Neuronal stem cell (in vitro differentiated cells): Measurements from ENCODE around the gene PLEKHH3.
A peak's percentile ranks its signal among the peaks of the same experiment; 100 is the strongest.
"Not testable (repeated sequence)": the region's sequence is repeated elsewhere in the genome, so short reads cannot be mapped to it uniquely, and the experiment has no call there.

Source experiments
- DNase-seq: peaks from one replicate; pipeline ENCODE4 v3.0.0-alpha.2; 2013; ENCODE audit warnings: low spot score
- H2AFZ ChIP-seq: one replicate; pipeline ENCODE4 v1.6.1; 2013; ENCODE audit warnings: mild to moderate bottlenecking, low read length, inconsistent platforms
- H2AK5ac ChIP-seq: 2 replicates; pipeline ENCODE4 v1.6.1; 2013; ENCODE audit warnings: low read depth, mild to moderate bottlenecking, inconsistent platforms, low read length, moderate library complexity, mixed read lengths
- H2BK120ac ChIP-seq: 2 replicates; pipeline ENCODE4 v1.6.1; 2013; ENCODE audit warnings: low read depth, mild to moderate bottlenecking, inconsistent platforms, low read length, moderate library complexity, mixed read lengths
- H2BK12ac ChIP-seq: one replicate; pipeline ENCODE4 v1.6.1; 2013; ENCODE audit warnings: low read length, inconsistent platforms
- H2BK15ac ChIP-seq: 2 replicates; pipeline ENCODE4 v1.6.1; 2013; ENCODE audit warnings: mild to moderate bottlenecking, low read length, inconsistent platforms, mixed read lengths
- H2BK5ac ChIP-seq: one replicate; pipeline ENCODE4 v1.6.1; 2013; ENCODE audit warnings: inconsistent platforms, mild to moderate bottlenecking, low read length, moderate library complexity
- H3K14ac ChIP-seq: one replicate; pipeline ENCODE4 v1.6.1; 2013; ENCODE audit warnings: low read length, inconsistent platforms
- H3K18ac ChIP-seq: 2 replicates; pipeline ENCODE4 v1.6.1; 2013; ENCODE audit warnings: low read length, inconsistent platforms
- H3K23ac ChIP-seq: 2 replicates; pipeline ENCODE4 v1.6.1; 2013; ENCODE audit warnings: low read depth, mild to moderate bottlenecking, mixed read lengths, low read length, inconsistent platforms; ENCODE audit not compliant: poor library complexity
- H3K27ac ChIP-seq: replicated peaks from 3 replicates; pipeline ENCODE4 v1.5.1; 2013; ENCODE audit warnings: low read length, inconsistent platforms
- H3K27me3 ChIP-seq, 3 experiments: 2 replicates each; pipeline ENCODE4 v1.6.1; 2013; ENCODE audit warnings: low read length in 3 of 3, mild to moderate bottlenecking in 2 of 3, inconsistent platforms in 1 of 3, low read depth in 1 of 3, mixed read lengths in 1 of 3, moderate library complexity in 1 of 3; ENCODE audit not compliant: control insufficient read depth in 3 of 3, insufficient read depth in 3 of 3
- H3K36me3 ChIP-seq, 2 donors: replicated peaks in 1 of 2; 2 replicates each; pipeline ENCODE4 v1.6.1; 2013; ENCODE audit warnings: low read length in 2 of 2; ENCODE audit not compliant: control insufficient read depth in 2 of 2, insufficient read depth in 2 of 2
- H3K4ac ChIP-seq: 2 replicates; pipeline ENCODE4 v1.6.1; 2013; ENCODE audit warnings: inconsistent platforms, mild to moderate bottlenecking, low read length, moderate library complexity
- H3K4me1 ChIP-seq, 2 donors: 1 replicate in 1 of 2; 2 replicates in 1 of 2; pipeline ENCODE4 v1.6.1; 2013; ENCODE audit warnings: low read length in 2 of 2, low read depth in 1 of 2; ENCODE audit not compliant: control insufficient read depth in 2 of 2, insufficient read depth in 1 of 2
- H3K4me2 ChIP-seq: one replicate; pipeline ENCODE4 v1.6.1; 2013; ENCODE audit warnings: mild to moderate bottlenecking, low read length, inconsistent platforms; ENCODE audit not compliant: insufficient read depth, poor library complexity, severe bottlenecking
- H3K4me3 ChIP-seq, 2 donors: 2 replicates each; pipeline ENCODE4 v1.5.1; 2013; ENCODE audit warnings: low read length in 2 of 2, mild to moderate bottlenecking in 2 of 2, inconsistent platforms in 1 of 2, moderate library complexity in 1 of 2
- H3K79me1 ChIP-seq: one replicate; pipeline ENCODE4 v1.6.1; 2013; ENCODE audit warnings: low read depth, mild to moderate bottlenecking, inconsistent platforms, low read length, moderate library complexity
- H3K9ac ChIP-seq: one replicate; pipeline ENCODE4 v1.6.1; 2013; ENCODE audit warnings: mild to moderate bottlenecking, low read depth, low read length, inconsistent platforms; ENCODE audit not compliant: poor library complexity
- H3K9me3 ChIP-seq, 2 donors: replicated peaks in 1 of 2; 2 replicates each; pipeline versions ENCODE3 to v1.6.1; 2013; ENCODE audit warnings: low read length in 2 of 2, mild to moderate bottlenecking in 2 of 2, inconsistent platforms in 1 of 2, low read depth in 1 of 2, mixed read lengths in 1 of 2, moderate library complexity in 1 of 2; ENCODE audit not compliant: control insufficient read depth in 2 of 2, insufficient read depth in 1 of 2
- H4K8ac ChIP-seq: one replicate; pipeline ENCODE4 v1.6.1; 2013; ENCODE audit warnings: low read depth, mild to moderate bottlenecking, inconsistent platforms, low read length, moderate library complexity
- H4K91ac ChIP-seq: one replicate; pipeline ENCODE4 v1.6.1; 2013; ENCODE audit warnings: low read length, low read depth, mild to moderate bottlenecking, inconsistent platforms; ENCODE audit not compliant: poor library complexity
- WGBS, 2 donors: extraction: QIAGEN DNeasy Blood & Tissue Kit; methylation state at CpG; one replicate each; pipeline ENCODE4 v1.1.7; 2013; ENCODE audit warnings: missing lambda C conversion rate in 2 of 2, mixed read lengths in 1 of 2; ENCODE audit not compliant: insufficient read length in 2 of 2, insufficient replicate concordance in 1 of 2; ENCODE audit errors: extremely low coverage in 2 of 2; 5-methylcytosine and 5-hydroxymethylcytosine counted together

PLEKHH3 gene

GRCh38 chr17:42632949-42633444 is 43.8 kb downstream of the PLEKHH3 start:
- no peak overlapping the region for H2BK120ac ChIP-seq
- no peak overlapping the region for H3K23ac ChIP-seq
- no peak overlapping the region for H2BK5ac ChIP-seq
- no peak overlapping the region for H2AFZ ChIP-seq
- DNase-seq, result no peak
- no peaks in the 10 kb centered on the region for H3K79me1 ChIP-seq
- H2BK15ac ChIP-seq, result no peak overlapping the region
- WGBS, 2 donors, result no CpG with 5 or more reads among the region's 9 CpGs
- H3K14ac ChIP-seq, result no peak overlapping the region
- no peak overlapping the region for H2BK12ac ChIP-seq
- no peak overlapping the region for H3K4me3 ChIP-seq
- H3K9ac ChIP-seq, result no peak overlapping the region
- H3K4me2 ChIP-seq, result no peak overlapping the region
- no peaks in the 10 kb centered on the region for H3K4me1 ChIP-seq
- H3K18ac ChIP-seq, result no peak overlapping the region
- no peak overlapping the region for H2AK5ac ChIP-seq
- no peaks in the 10 kb centered on the region for H3K27me3 ChIP-seq
- H3K4ac ChIP-seq, result no peak overlapping the region
- no peaks in the 10 kb centered on the region for H3K36me3 ChIP-seq
- no peak overlapping the region for H4K91ac ChIP-seq
- no peaks in the 10 kb centered on the region for H3K9me3 ChIP-seq
- H4K8ac ChIP-seq, result no peak overlapping the region
- H3K27ac ChIP-seq, result no peak overlapping the region

- Histone ChIP-seq H3K4ac (no peak overlapping the region), H2AFZ (no peak overlapping the region), H3K23ac (no peak overlapping the region), H3K36me3 (no peaks in the 10 kb centered on the region), H3K4me2 (no peak overlapping the region), H4K8ac (no peak overlapping the region), H2BK5ac (no peak overlapping the region), H3K9ac (no peak overlapping the region), H3K79me1 (no peaks in the 10 kb centered on the region), H3K18ac (no peak overlapping the region), H2BK120ac (no peak overlapping the region), H3K27me3 (no peaks in the 10 kb centered on the region), H2BK15ac (no peak overlapping the region), H3K14ac (no peak overlapping the region), H3K27ac (no peak overlapping the region), H3K4me1 (no peaks in the 10 kb centered on the region), H2AK5ac (no peak overlapping the region), H3K9me3 (no peaks in the 10 kb centered on the region), H4K91ac (no peak overlapping the region), H2BK12ac (no peak overlapping the region), H3K4me3 (no peak overlapping the region)
- DNase-seq, result no peak
- no CpG with 5 or more reads among the region's 3 CpGs for WGBS, 2 donors
Measured at GRCh38 chr17:42629411-42630009, 47.3 kb downstream of the PLEKHH3 start.

DNA sequence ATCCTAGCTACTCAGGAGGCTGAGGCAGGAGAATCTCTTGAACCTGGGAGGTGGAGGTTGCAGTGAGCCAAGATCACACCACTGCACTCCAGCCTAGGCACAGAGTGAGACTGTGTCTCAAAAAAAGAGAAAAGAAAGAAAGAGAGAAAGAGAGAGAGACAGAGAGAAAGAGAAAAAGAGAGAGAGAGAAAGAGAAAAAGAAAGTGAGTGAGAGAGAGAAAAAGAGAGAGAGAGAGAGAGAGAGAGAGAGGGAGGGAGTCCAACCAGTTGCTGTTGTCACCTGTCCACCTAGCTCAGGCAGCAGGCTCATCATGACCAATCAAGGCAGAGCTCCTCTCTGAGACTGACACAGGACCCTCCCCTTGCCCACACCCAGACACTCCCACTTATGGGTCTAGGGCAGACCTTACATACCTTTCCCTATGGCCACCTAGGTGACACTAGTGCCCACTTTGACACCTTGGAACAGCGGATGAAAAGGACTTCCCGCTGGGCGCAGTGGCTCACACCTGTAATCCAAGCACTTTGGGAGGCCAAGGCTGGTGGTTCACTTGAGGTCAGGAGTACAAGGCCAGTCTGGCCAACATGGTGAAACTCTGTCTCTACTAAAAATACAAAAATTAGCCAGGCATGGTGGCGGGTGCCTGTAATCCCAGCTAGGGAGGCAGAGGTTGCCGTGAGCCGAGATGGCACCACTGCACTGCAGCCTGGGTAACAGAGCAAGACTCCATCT is 49.6 kb downstream of the PLEKHH3 start:
- not testable (repeated sequence) for DNase-seq, H3K79me1 ChIP-seq, H2BK120ac ChIP-seq, H3K23ac ChIP-seq, H2BK5ac ChIP-seq, H3K9ac ChIP-seq, H3K36me3 ChIP-seq, H2BK12ac ChIP-seq, H3K14ac ChIP-seq, H2AFZ ChIP-seq, H2BK15ac ChIP-seq, H3K9me3 ChIP-seq, H3K4me2 ChIP-seq, H2AK5ac ChIP-seq, H3K4me1 ChIP-seq, H4K8ac ChIP-seq, H3K18ac ChIP-seq, H4K91ac ChIP-seq, H3K4ac ChIP-seq, H3K27ac ChIP-seq, H3K27me3 ChIP-seq
- peak overlapping the region in 1 of 2 donors; percentile 47 for H3K4me3 ChIP-seq
- no CpG with 5 or more reads among the region's 6 CpGs for WGBS, 2 donors

GRCh38 chr17:42623732-42624596 is 52.8 kb downstream of the PLEKHH3 start:
- Histone ChIP-seq H4K8ac (no peak overlapping the region), H3K4me3 (no peak overlapping the region), H4K91ac (no peak overlapping the region), H3K23ac (no peak overlapping the region), H3K9me3 (no peaks in the 10 kb centered on the region), H3K27me3 (no peaks in the 10 kb centered on the region), H2BK12ac (no peak overlapping the region), H3K4ac (no peak overlapping the region), H2AK5ac (no peak overlapping the region), H2BK15ac (no peak overlapping the region), H3K14ac (no peak overlapping the region), H3K79me1 (no peaks in the 10 kb centered on the region), H2AFZ (no peak overlapping the region), H2BK5ac (no peak overlapping the region), H3K27ac (no peak overlapping the region), H3K4me1 (peaks cover 0 to under 1% of the 10 kb centered on the region in 2 donors), H3K18ac (no peak overlapping the region), H3K36me3 (no peaks in the 10 kb centered on the region), H2BK120ac (no peak overlapping the region), H3K9ac (no peak overlapping the region), H3K4me2 (no peak overlapping the region)
- DNase-seq, result no peak
- WGBS, 2 donors, result no CpG with 5 or more reads among the region's 7 CpGs
